H1 (cell line): ENCODE measurements around the gene AOAH. TPM values are rescaled to one million over a fixed set of nuclear protein-coding genes. Genes with fewer than 3 reads are reported as not detected.

Experiments
- CTCF ChIA-PET: fragments of 300-600 bp; sonication (Branson Sonifier 250); formaldehyde crosslinking; loops from one replicate; lab custom pipeline; 2021; ENCODE audit not compliant: partially characterized antibody; lab: Charles Lee
- POLR2A ChIA-PET: fragments of 300-600 bp; sonication (Branson Sonifier 250); formaldehyde crosslinking; loops from one replicate; lab custom pipeline; 2021; ENCODE audit warnings: inconsistent platforms; ENCODE audit not compliant: partially characterized antibody; lab: Charles Lee
- DNase-seq, 2 experiments: peaks; one replicate each; pipeline versions ENCODE4 v3.0.0 to v3.0.0-alpha.2; 2010 to 2022; ENCODE audit warnings: low spot score in 2 of 2, low read depth in 1 of 2, mixed read lengths in 1 of 2
- FAIRE-seq: peaks from 2 replicates; lab custom pipeline; 2011; peaks lifted over from hg19 to GRCh38; lab: Jason Lieb, UNC
- H2AFZ ChIP-seq: 2 replicates; pipeline ENCODE4 v1.8.1; 2012; ENCODE audit warnings: low read length, inconsistent platforms
- H2AK5ac ChIP-seq: 2 replicates; pipeline ENCODE4 v1.6.1; 2013; ENCODE audit warnings: low read depth, low read length
- H2BK120ac ChIP-seq: replicated peaks from 2 replicates; pipeline ENCODE3; 2013; ENCODE audit warnings: low read depth, low read length, inconsistent platforms
- H2BK12ac ChIP-seq: 2 replicates; pipeline ENCODE4 v1.6.1; 2013; ENCODE audit warnings: low read depth, low read length
- H2BK15ac ChIP-seq: 2 replicates; pipeline ENCODE4 v1.6.1; 2013; ENCODE audit warnings: low read length
- H2BK20ac ChIP-seq: 2 replicates; pipeline ENCODE4 v1.6.1; 2013; ENCODE audit warnings: low read length
- H2BK5ac ChIP-seq: 2 replicates; pipeline ENCODE4 v1.6.1; 2013; ENCODE audit warnings: low read depth, low read length
- H3K14ac ChIP-seq: 2 replicates; pipeline ENCODE4 v1.6.1; 2013; ENCODE audit warnings: inconsistent platforms; ENCODE audit not compliant: insufficient read length
- H3K18ac ChIP-seq: 2 replicates; pipeline ENCODE4 v1.6.1; 2013; ENCODE audit warnings: low read length; ENCODE audit errors: extremely low read depth
- H3K23ac ChIP-seq: 2 replicates; pipeline ENCODE4 v1.6.1; 2013; ENCODE audit warnings: inconsistent platforms; ENCODE audit not compliant: insufficient read length
- H3K23me2 ChIP-seq: 2 replicates; pipeline ENCODE4 v1.6.1; 2013; ENCODE audit warnings: low read depth, low read length
- H3K27ac ChIP-seq: 2 replicates; pipeline ENCODE4 v1.6.1; 2011; ENCODE audit warnings: low read depth, low read length, inconsistent platforms
- H3K27me3 ChIP-seq, 4 experiments: replicated peaks in 1 of 4; 1 replicate in 1 of 4; 2 replicates in 3 of 4; pipeline versions ENCODE4 v1.6.1 to v1.8.1; 2011 to 2013; ENCODE audit warnings: low read length in 3 of 4, mild to moderate bottlenecking in 3 of 4, inconsistent platforms in 2 of 4, mixed read lengths in 2 of 4, moderate library complexity in 1 of 4; ENCODE audit not compliant: control insufficient read depth in 3 of 4, insufficient read depth in 3 of 4; ENCODE audit errors: extremely low read depth in 1 of 4
- H3K36me3 ChIP-seq, 4 experiments: 2 replicates each; pipeline versions ENCODE4 v1.6.1 to v1.8.1; 2011 to 2013; ENCODE audit warnings: mild to moderate bottlenecking in 4 of 4, low read length in 3 of 4, moderate library complexity in 2 of 4, control low read depth in 1 of 4, inconsistent platforms in 1 of 4; ENCODE audit not compliant: insufficient read depth in 4 of 4, control insufficient read depth in 2 of 4
- H3K4ac ChIP-seq: replicated peaks from 2 replicates; pipeline ENCODE3; 2013; ENCODE audit warnings: low read length, low read depth, mixed read lengths, inconsistent platforms; ENCODE audit not compliant: insufficient read length
- H3K4me1 ChIP-seq, 4 experiments: replicated peaks in 1 of 4; 1 replicate in 1 of 4; 2 replicates in 3 of 4; pipeline versions ENCODE4 v1.6.1 to v1.8.1; 2011 to 2013; ENCODE audit warnings: low read length in 3 of 4, inconsistent platforms in 2 of 4, mixed read lengths in 1 of 4; ENCODE audit not compliant: insufficient read depth in 4 of 4, control insufficient read depth in 3 of 4
- H3K4me2 ChIP-seq, 2 experiments: 2 replicates each; pipeline versions ENCODE4 v1.6.1 to v1.8.1; 2011 to 2013; ENCODE audit warnings: low read depth in 2 of 2, low read length in 2 of 2, control low read depth in 1 of 2, inconsistent platforms in 1 of 2, mild to moderate bottlenecking in 1 of 2; ENCODE audit not compliant: insufficient read depth in 1 of 2
- H3K4me3 ChIP-seq, 4 experiments: fragments of 200-600, 300-600 bp in 1 of 4; sonication (generic), shearing (Covaris generic), sonication (Bioruptor Twin) in 1 of 4; 2 replicates each; pipeline versions ENCODE4 v1.5.1 to v1.8.1; 2011 to 2016; ENCODE audit warnings: low read length in 4 of 4, low read depth in 3 of 4, control low read depth in 2 of 4, inconsistent platforms in 2 of 4, mild to moderate bottlenecking in 2 of 4, mixed read lengths in 1 of 4, moderate library complexity in 1 of 4; ENCODE audit not compliant: insufficient read depth in 2 of 4; ENCODE audit errors: extremely low read depth in 1 of 4
- H3K56ac ChIP-seq: replicated peaks from 2 replicates; pipeline ENCODE3; 2013; ENCODE audit warnings: low read depth, mild to moderate bottlenecking, mixed read lengths, low read length, inconsistent platforms; ENCODE audit not compliant: insufficient read length
- H3K79me1 ChIP-seq: 2 replicates; pipeline ENCODE4 v1.6.1; 2013; ENCODE audit warnings: low read depth, low read length, control low read depth
- H3K79me2 ChIP-seq, 2 experiments: 2 replicates each; pipeline versions ENCODE4 v1.6.1 to v1.8.1; 2012 to 2013; ENCODE audit warnings: low read length in 2 of 2, mild to moderate bottlenecking in 2 of 2, inconsistent platforms in 1 of 2; ENCODE audit not compliant: insufficient read depth in 2 of 2, control insufficient read depth in 1 of 2
- H3K9ac ChIP-seq, 4 experiments: replicated peaks in 1 of 4; 1 replicate in 1 of 4; 2 replicates in 3 of 4; pipeline versions ENCODE4 v1.6.1 to v1.8.1; 2011 to 2013; ENCODE audit warnings: low read depth in 3 of 4, low read length in 3 of 4, control low read depth in 2 of 4, mild to moderate bottlenecking in 2 of 4, moderate library complexity in 2 of 4, inconsistent platforms in 1 of 4; ENCODE audit errors: extremely low read depth in 1 of 4
- H3K9me3 ChIP-seq, 2 experiments: 2 replicates each; pipeline versions ENCODE4 v1.6.1 to v1.8.1; 2012 to 2013; ENCODE audit warnings: mild to moderate bottlenecking in 2 of 2, moderate library complexity in 2 of 2, control low read depth in 1 of 2, inconsistent platforms in 1 of 2, low read depth in 1 of 2, low read length in 1 of 2, mixed read lengths in 1 of 2; ENCODE audit not compliant: insufficient read depth in 2 of 2
- H4K20me1 ChIP-seq, 2 experiments: replicated peaks in 1 of 2; 2 replicates each; pipeline versions ENCODE3 to v1.8.1; 2011 to 2013; ENCODE audit warnings: inconsistent platforms in 2 of 2, low read length in 2 of 2, mild to moderate bottlenecking in 1 of 2; ENCODE audit not compliant: insufficient read depth in 2 of 2, control insufficient read depth in 1 of 2
- H4K5ac ChIP-seq: 2 replicates; pipeline ENCODE4 v1.6.1; 2013; ENCODE audit warnings: low read length, low read depth, mixed read lengths, inconsistent platforms; ENCODE audit not compliant: insufficient read length
- H4K8ac ChIP-seq: 2 replicates; pipeline ENCODE4 v1.8.0; 2013; ENCODE audit warnings: mild to moderate bottlenecking, moderate library complexity, low read length, inconsistent platforms; ENCODE audit not compliant: insufficient read depth; ENCODE audit errors: extremely low read depth
- H4K91ac ChIP-seq: replicated peaks from 2 replicates; pipeline ENCODE3; 2013; ENCODE audit warnings: low read length, mixed read lengths, inconsistent platforms; ENCODE audit not compliant: insufficient read length
- ASH2L ChIP-seq: fragments of 200-600, 300-600 bp; sonication (generic); IDR thresholded peaks from one replicate; pipeline ENCODE4 v1.7.1; 2017; ENCODE audit warnings: low read length
- BRCA1 ChIP-seq: IDR thresholded peaks from 2 replicates; pipeline ENCODE4 v1.6.1; 2012; ENCODE audit warnings: low read depth, low read length, improper control_type of control experiment
- CEBPB ChIP-seq: IDR thresholded peaks from 2 replicates; pipeline ENCODE4 v1.6.1; 2012; ENCODE audit warnings: low read depth, low read length
- FOSL1 ChIP-seq: IDR thresholded peaks from 2 replicates; pipeline ENCODE4 v1.6.1; 2011; ENCODE audit warnings: mild to moderate bottlenecking, low read depth, low read length, moderate library complexity; ENCODE audit not compliant: insufficient read depth
- GABPA ChIP-seq: IDR thresholded peaks from 2 replicates; pipeline ENCODE4 v1.6.1; 2011; ENCODE audit warnings: mild to moderate bottlenecking, low read length, moderate library complexity, borderline replicate concordance; ENCODE audit not compliant: insufficient read depth
- POLR2A ChIP-seq, 2 experiments: IDR thresholded peaks; 1 replicate in 1 of 2; 2 replicates in 1 of 2; pipeline ENCODE4 v1.6.1; 2011; ENCODE audit warnings: low read depth in 2 of 2, low read length in 2 of 2, mild to moderate bottlenecking in 2 of 2; ENCODE audit errors: control extremely low read depth in 1 of 2
- RAD21 ChIP-seq, 2 experiments: IDR thresholded peaks in 1 of 2; conservative IDR thresholded peaks in 1 of 2; 2 replicates each; pipeline ENCODE4 v1.6.1; 2011; ENCODE audit warnings: low read depth in 2 of 2, low read length in 2 of 2, improper control_type of control experiment in 1 of 2, inconsistent platforms in 1 of 2, mild to moderate bottlenecking in 1 of 2, moderate library complexity in 1 of 2
- RNF2 ChIP-seq: fragments of 200-900, 300-1000 bp; sonication (generic); IDR thresholded peaks from 2 replicates; pipeline ENCODE4 v1.7.1; 2016; ENCODE audit warnings: borderline replicate concordance, low read depth, mild to moderate bottlenecking, antibody characterized with exemption, low read length; ENCODE audit not compliant: poor library complexity, severe bottlenecking; ENCODE audit errors: missing control alignments
- RXRA ChIP-seq: IDR thresholded peaks from 2 replicates; pipeline ENCODE4 v1.6.1; 2011; ENCODE audit warnings: low read depth, mild to moderate bottlenecking, low read length, moderate library complexity; ENCODE audit not compliant: insufficient read depth
- SIN3A ChIP-seq, 2 experiments: IDR thresholded peaks in 1 of 2; conservative IDR thresholded peaks in 1 of 2; 2 replicates each; pipeline ENCODE4 v1.6.1; 2011 to 2012; ENCODE audit warnings: low read length in 2 of 2, improper control_type of control experiment in 1 of 2, low read depth in 1 of 2, mild to moderate bottlenecking in 1 of 2
- SRF ChIP-seq: IDR thresholded peaks from 2 replicates; pipeline ENCODE4 v1.6.1; 2011; ENCODE audit warnings: mild to moderate bottlenecking, low read depth, low read length, moderate library complexity
- TBP ChIP-seq: IDR thresholded peaks from 2 replicates; pipeline ENCODE4 v1.6.1; 2011; ENCODE audit warnings: low read depth, low read length, improper control_type of control experiment
- WGBS, 2 experiments: shearing (Covaris generic) in 1 of 2; methylation state at CpG; one replicate each; pipeline versions ENCODE4 v1.1.6 to v1.1.7; 2013 to 2015; ENCODE audit warnings: low lambda C conversion rate in 2 of 2, mixed read lengths in 2 of 2, inconsistent platforms in 1 of 2, low coverage in 1 of 2, missing lambda C conversion rate in 1 of 2; ENCODE audit not compliant: insufficient replicate concordance in 2 of 2, insufficient coverage in 1 of 2, insufficient read length in 1 of 2; ENCODE audit errors: extremely low coverage in 1 of 2, missing lambda C conversion rate in 1 of 2; 5-methylcytosine and 5-hydroxymethylcytosine counted together
- polyA plus RNA-seq, 7 experiments: library from polyadenylated mRNA; depleted of rRNA in 3 of 7; stranded (reverse) in 5 of 7; unstranded in 2 of 7; fragments of >200 nt in 5 of 7; fragments of 200-250 nt in 2 of 7; gene quantifications; 1 replicate in 5 of 7; 2 replicates in 1 of 7; 4 replicates in 1 of 7; pipeline versions ENCODE4 v1.2.1 to v1.2.3, GENCODE V29; 2011 to 2013; ENCODE audit warnings: missing spikeins in 2 of 7, mixed read lengths in 2 of 7
- total RNA-seq: library from RNA; stranded (reverse); fragmentation: NEBNext Ultra II Directional; extraction: Animal tissue kit (Norgen Biotek cat#: 25700); gene quantifications from 2 replicates; pipeline ENCODE4 v1.2.1, GENCODE V29; 2021
- TF ChIP-seq, protein P1 (sequence below): IDR thresholded peaks from 2 replicates; pipeline ENCODE4 v1.6.1; 2012; ENCODE audit warnings: low read length, inconsistent platforms

Gene AOAH
- total and polyA plus RNA-seq, 2 of the 8 experiments (the other 6 are each of a cell fraction or from before 2014, with no cell fraction given) = 0.08 TPM; not detected in 1

DNA sequence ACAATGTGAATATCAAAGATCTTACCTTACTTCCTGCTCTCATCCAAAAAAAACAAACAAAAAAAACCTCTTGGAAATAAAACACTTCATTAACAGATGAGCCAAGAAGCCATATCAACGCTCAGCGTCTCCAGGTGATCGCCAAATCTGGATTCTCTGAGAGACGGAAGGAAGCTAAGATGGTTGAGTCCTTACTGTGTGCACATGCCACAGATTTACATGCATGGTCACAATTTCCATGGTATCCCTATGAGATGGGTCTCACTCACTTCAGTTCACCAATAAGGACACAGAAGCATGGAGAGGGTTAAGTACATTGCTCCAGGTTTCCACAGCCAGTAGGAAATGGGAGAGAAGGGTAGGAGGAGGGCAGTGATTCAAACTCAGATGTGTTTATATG, 1.0 kb downstream of the AOAH start:
- H2BK15ac ChIP-seq = no peak overlapping the region
- H4K91ac ChIP-seq = no peak overlapping the region
- H2AFZ ChIP-seq = no peak overlapping the region
- no peak overlapping the region for H4K5ac ChIP-seq
- H3K23ac ChIP-seq = no peak overlapping the region
- FAIRE-seq = no peak
- H3K79me2 ChIP-seq = no peaks in the 10 kb centered on the region
- H3K4ac ChIP-seq = no peak overlapping the region
- H3K18ac ChIP-seq = no peak overlapping the region
- H2BK120ac ChIP-seq = no peak overlapping the region
- no peak overlapping the region for H3K27ac ChIP-seq
- H3K4me1 ChIP-seq = no peaks in the 10 kb centered on the region
- H3K27me3 ChIP-seq = no peaks in the 10 kb centered on the region
- H3K9me3 ChIP-seq = no peaks in the 10 kb centered on the region
- H3K36me3 ChIP-seq = no peaks in the 10 kb centered on the region
- CTCF ChIA-PET = no interaction called here
- H4K20me1 ChIP-seq = no peaks in the 10 kb centered on the region
- no peak overlapping the region for H3K14ac ChIP-seq
- H3K4me2 ChIP-seq = no peak overlapping the region
- no peak for DNase-seq
- H3K56ac ChIP-seq = no peak overlapping the region
- no peak overlapping the region for H2BK20ac ChIP-seq
- H3K79me1 ChIP-seq = no peaks in the 10 kb centered on the region; the same call in 1 of the 2 replicates
- no peaks in the 10 kb centered on the region for H3K23me2 ChIP-seq
- no peak overlapping the region for H3K4me3 ChIP-seq
- 100% methylated on average over 4 of the region's 4 CpGs; no CpG with 5 or more reads in 1 of the 2 experiments for WGBS, 2 experiments
- H3K9ac ChIP-seq = no peak overlapping the region
- POLR2A ChIA-PET = no interaction called here
- H2AK5ac ChIP-seq = no peak overlapping the region
- H2BK5ac ChIP-seq = no peak overlapping the region
- no peak overlapping the region for H4K8ac ChIP-seq
- no peak overlapping the region for H2BK12ac ChIP-seq
- no peak for TF ChIP-seq GABPA
- no peak for TF ChIP-seq RAD21 (IDR thresholded peaks at IDR 0.05 in 1 of 2, conservative IDR thresholded peaks at IDR 0.05 in 1 of 2; ENCODE audit: low read depth in 2 of 2, low read length in 2 of 2)
- no peak for TF ChIP-seq SRF
- no peak for TF ChIP-seq ASH2L
- TF ChIP-seq FOSL1 = no peak
- TF ChIP-seq, protein P1, sequence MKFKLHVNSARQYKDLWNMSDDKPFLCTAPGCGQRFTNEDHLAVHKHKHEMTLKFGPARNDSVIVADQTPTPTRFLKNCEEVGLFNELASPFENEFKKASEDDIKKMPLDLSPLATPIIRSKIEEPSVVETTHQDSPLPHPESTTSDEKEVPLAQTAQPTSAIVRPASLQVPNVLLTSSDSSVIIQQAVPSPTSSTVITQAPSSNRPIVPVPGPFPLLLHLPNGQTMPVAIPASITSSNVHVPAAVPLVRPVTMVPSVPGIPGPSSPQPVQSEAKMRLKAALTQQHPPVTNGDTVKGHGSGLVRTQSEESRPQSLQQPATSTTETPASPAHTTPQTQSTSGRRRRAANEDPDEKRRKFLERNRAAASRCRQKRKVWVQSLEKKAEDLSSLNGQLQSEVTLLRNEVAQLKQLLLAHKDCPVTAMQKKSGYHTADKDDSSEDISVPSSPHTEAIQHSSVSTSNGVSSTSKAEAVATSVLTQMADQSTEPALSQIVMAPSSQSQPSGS = no peak
- TF ChIP-seq RXRA = no peak
- no peak for TF ChIP-seq BRCA1
- no peak for TF ChIP-seq SIN3A (conservative IDR thresholded peaks at IDR 0.05 in 1 of 2, IDR thresholded peaks at IDR 0.05 in 1 of 2; ENCODE audit: low read depth in 1 of 2, low read length in 2 of 2)
- no peak for TF ChIP-seq CEBPB
- no peak for TF ChIP-seq TBP
- TF ChIP-seq POLR2A (IDR thresholded peaks at IDR 0.05; ENCODE audit: control extremely low read depth in 1 of 2, low read depth in 2 of 2, low read length in 2 of 2) = no peak
- TF ChIP-seq RNF2 = no peak
